HG02798 (cell line): Measurements from ENCODE around the gene EEPD1.
"Not testable (repeated sequence)": the region's sequence is repeated elsewhere in the genome, so short reads cannot be mapped to it uniquely, and the experiment has no call there.

Experiments
- ATAC-seq: cut with Tn5 transposase; IDR thresholded peaks from one replicate; pipeline ENCODE4 v1.9.1; 2021; ENCODE audit warnings: mild to moderate bottlenecking; ENCODE audit not compliant: unreplicated experiment, poor library complexity

EEPD1 gene

GRCh38 chr7:36152756-36153570 is at the start of gene EEPD1:
Gene EEPD1, plus strand, starts transcription at chr7:36153254. Its CDS starts 1,071 bp downstream, at chr7:36154325.
- peak; percentile 97 for ATAC-seq

- ATAC-seq, result no peak
These were observed 49.1 kb upstream of the EEPD1 start for GRCh38 chr7:36103837-36104561.

- not testable (repeated sequence) for ATAC-seq
These were observed 45.8 kb upstream of the EEPD1 start for GRCh38 chr7:36106972-36107908.

GRCh38 chr7:36107926-36108631 is 45.0 kb upstream of the EEPD1 start:
- no peak for ATAC-seq

- ATAC-seq, result no peak
These were observed 43.9 kb upstream of the EEPD1 start for GRCh38 chr7:36109013-36109627.

GRCh38 chr7:36110584-36110983 is 42.5 kb upstream of the EEPD1 start:
- no peak for ATAC-seq

GRCh38 chr7:36112969-36113368 is 40.1 kb upstream of the EEPD1 start:
- ATAC-seq, result no peak

GRCh38 chr7:36114355-36114754 is 38.7 kb upstream of the EEPD1 start:
- ATAC-seq, result no peak

GRCh38 chr7:36115448-36116321 is 37.4 kb upstream of the EEPD1 start:
- ATAC-seq, result peak; percentile 99

GRCh38 chr7:36116347-36117202 is 36.5 kb upstream of the EEPD1 start:
- no peak for ATAC-seq

GRCh38 chr7:36117203-36117840 is 35.7 kb upstream of the EEPD1 start:
- ATAC-seq, result no peak

- no peak for ATAC-seq
These were observed 34.7 kb upstream of the EEPD1 start for GRCh38 chr7:36118344-36118743.

- ATAC-seq, result no peak
These were observed 33.9 kb upstream of the EEPD1 start for GRCh38 chr7:36119005-36119706.

GRCh38 chr7:36119983-36120646 is 32.9 kb upstream of the EEPD1 start:
- not testable (repeated sequence) for ATAC-seq

GRCh38 chr7:36125630-36126029 is 27.4 kb upstream of the EEPD1 start:
- ATAC-seq, result not testable (repeated sequence)
